Measurements from ENCODE around the gene FBXO44. TPM values are rescaled to one million over a fixed set of nuclear protein-coding genes. Genes with fewer than 3 reads are reported as not detected.

Gene FBXO44, protein sequence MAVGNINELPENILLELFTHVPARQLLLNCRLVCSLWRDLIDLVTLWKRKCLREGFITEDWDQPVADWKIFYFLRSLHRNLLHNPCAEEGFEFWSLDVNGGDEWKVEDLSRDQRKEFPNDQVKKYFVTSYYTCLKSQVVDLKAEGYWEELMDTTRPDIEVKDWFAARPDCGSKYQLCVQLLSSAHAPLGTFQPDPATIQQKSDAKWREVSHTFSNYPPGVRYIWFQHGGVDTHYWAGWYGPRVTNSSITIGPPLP
- 7.0 and 9.5 TPM in 2 replicates for total RNA-seq

GRCh38 chr1:11654137-11654938 lies at the start of gene FBXO44, which contains the start of gene FBXO2:
FBXO44 (plus strand) TSS chr1:11654877; CDS start chr1:11655836, 959 bp downstream.
FBXO2 (minus strand) TSS chr1:11654429; CDS start chr1:11654340, 89 bp downstream.

DNA sequence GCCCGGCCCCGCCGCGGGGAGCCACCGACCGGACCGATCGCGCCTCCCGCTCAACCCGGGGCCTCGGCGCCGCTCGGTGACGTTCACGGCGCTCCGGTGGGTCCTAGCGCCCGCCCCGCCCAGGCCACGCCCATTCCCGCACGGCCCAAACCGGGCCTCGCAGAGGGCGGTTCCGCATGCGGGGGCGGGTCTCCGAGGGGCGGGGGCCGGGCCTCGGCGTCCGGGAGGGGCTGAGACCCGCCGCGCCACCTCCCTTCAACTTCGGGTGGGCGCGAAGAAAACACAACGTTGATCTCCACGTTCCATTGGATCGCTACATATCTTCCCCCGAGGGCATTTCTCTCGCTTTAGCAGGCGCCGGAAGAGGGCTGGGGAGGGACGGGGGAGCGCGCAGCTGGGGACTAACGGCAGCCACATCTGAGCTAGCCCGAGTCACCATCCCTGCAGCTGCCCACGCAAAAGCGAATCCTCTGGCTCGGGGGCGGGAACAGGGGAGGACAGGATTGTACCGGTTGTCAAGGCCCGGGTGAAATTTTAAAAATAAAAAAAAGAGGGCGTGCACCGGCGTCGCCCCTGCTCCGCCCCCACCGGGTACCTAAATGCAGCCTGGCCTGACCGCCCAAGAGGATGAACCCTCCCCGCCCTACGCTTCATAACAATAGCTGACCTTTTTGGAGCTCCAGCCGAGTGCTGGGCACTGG lies 26.5 kb downstream of the FBXO44 start, which contains the start of gene MAD2L2:
Gene MAD2L2, minus strand, starts transcription at position 78 of the 701 bp plus-strand sequence. CDS start 547 bp downstream, outside the sequence.

GRCh38 chr1:11691302-11691914 lies 36.7 kb downstream of the FBXO44 start, which contains the start of gene DRAXIN:
DRAXIN (plus strand) TSS chr1:11691710; CDS start chr1:11706259, 14,549 bp downstream.

Other genes starting within 250 kb of the FBXO44 start
- 0.09 and 0.11 TPM in 2 replicates for gene DISP3, start 175.7 kb upstream of the FBXO44 start, total RNA-seq
- gene FBXO2, start 448 bp upstream of the FBXO44 start, total RNA-seq = 1.4 and 1.6 TPM in 2 replicates
- gene FBXO6, start 9.3 kb downstream of the FBXO44 start, total RNA-seq = 1.5 and 1.7 TPM in 2 replicates
- 29.9 and 30.1 TPM in 2 replicates for gene MAD2L2, start 26.3 kb downstream of the FBXO44 start, total RNA-seq
- gene DRAXIN, start 36.8 kb downstream of the FBXO44 start, total RNA-seq = 0.11 and 0.34 TPM in 2 replicates
- gene AGTRAP, start 81.3 kb downstream of the FBXO44 start, total RNA-seq = 30.3 and 32.5 TPM in 2 replicates
- gene C1orf167, start 107.3 kb downstream of the FBXO44 start, total RNA-seq = 0.17 and 0.33 TPM in 2 replicates
- 42.4 and 68.7 TPM in 2 replicates for gene MTHFR, start 151.1 kb downstream of the FBXO44 start, total RNA-seq
- gene CLCN6, start 151.3 kb downstream of the FBXO44 start, total RNA-seq = 7.5 and 9.3 TPM in 2 replicates
- gene NPPA, start 192.9 kb downstream of the FBXO44 start, total RNA-seq = not detected in 2 replicates
- gene NPPB, start 204.1 kb downstream of the FBXO44 start, total RNA-seq = not detected in 2 replicates